ELR (cell line): ENCODE measurements around the gene ZBTB17.

Source experiments
- DNase-seq: peaks from one replicate; pipeline ENCODE4 v3.0.0-alpha.2; 2015; ENCODE audit warnings: low read depth

The ZBTB17 gene

DNA sequence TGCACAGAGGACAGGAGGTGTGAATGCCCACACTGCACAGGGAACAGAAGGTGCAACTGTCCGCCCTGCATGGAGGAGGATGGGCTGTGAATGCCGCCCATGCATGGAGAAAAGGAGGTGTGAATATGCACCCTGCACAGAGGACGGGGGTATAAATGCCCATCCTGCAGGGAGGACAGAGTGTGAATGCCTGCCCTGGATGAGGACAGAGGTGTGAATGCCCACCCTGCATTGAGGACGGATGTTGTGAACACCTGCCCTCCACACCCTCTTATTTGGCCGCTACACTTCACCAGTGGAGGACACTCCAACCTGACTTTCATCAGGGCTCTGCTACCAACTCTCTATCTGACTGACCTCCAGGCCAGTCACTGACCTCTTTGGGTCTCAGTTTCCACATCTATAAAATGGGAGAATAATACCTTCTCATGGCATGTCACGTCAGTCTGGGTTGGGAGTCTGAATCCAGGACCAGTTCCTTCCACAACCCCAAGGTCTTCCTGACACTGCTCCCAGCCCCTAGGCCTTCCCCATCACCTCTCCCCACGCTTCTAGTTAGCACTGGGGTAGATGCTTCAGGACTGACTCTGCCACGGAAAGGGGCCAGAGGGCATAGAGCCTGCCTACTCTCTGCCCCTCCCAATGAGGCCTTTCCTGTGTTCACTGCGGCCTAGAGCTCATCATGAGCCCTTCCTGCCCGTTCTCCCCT, 28.4 kb downstream of the ZBTB17 start:
- no peak for DNase-seq

DNA sequence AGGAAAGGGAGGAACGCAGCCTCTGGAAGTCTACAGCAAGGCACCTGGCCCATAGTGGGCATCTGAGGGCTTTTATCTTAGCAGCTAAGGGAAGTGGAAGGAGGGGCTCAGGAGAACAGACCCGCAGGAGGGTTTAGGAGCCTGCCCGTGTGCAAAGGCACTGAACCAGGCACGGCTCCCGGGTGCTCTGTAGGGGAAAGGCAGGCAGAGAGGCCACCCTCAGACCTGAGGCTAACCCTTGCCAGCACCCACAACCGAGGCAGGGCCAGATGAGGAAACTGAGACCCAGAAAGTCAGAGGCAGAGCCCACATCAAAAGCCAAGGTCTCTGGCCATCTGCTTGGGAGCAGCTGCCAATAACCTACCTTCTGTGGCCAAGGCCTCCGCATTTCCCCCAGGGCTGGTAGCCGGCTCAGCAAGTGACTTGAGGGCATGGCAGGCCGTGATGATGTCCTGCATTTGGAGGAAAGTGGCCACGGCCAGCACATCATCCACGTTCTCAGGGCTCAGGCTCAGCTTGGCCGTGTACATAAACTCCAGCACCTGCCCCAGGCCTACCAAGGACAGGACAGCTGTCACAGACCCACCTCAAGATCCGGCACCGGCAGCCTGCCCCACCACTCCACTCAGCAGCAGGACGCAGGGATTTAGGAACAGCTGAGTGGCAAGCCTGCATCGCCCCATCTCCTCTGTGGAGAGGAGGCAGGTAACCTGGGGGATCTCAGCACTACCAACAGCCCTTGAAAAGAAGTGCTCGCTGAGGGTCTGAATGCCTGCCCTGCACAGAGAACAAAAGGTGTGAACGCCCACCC, 29.1 kb downstream of the ZBTB17 start:
- DNase-seq, result no peak

DNA sequence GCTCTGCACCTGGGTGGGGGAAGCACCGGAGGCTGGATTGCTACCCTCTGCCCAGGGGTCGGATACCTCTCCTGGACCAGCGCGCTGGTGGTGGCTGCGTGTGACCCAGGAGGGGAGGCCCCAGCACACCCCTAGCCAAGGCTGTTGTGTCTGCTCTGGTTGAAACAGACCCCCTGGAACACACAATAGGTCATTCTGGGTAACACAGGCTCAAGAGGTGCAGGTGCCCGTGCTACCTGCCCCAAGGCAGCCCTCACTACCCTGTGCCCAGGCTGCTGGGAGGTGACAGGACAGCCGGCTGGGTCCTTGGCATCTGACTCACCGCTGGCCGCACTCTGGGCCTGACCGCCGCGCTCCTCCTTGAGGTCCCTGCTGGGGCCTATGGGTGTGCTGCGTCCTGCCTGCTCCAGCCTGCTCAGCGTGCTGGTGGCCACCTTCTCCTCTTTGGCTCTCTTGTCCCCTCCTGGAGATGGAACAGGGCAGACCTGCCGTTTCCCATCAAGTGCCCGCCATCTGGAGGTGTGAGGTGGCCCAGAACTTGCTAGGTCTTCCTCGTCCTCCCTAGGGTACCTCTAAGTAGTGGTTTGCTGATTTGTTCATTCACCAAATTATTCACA, 30.0 kb downstream of the ZBTB17 start:
- no peak for DNase-seq

DNA sequence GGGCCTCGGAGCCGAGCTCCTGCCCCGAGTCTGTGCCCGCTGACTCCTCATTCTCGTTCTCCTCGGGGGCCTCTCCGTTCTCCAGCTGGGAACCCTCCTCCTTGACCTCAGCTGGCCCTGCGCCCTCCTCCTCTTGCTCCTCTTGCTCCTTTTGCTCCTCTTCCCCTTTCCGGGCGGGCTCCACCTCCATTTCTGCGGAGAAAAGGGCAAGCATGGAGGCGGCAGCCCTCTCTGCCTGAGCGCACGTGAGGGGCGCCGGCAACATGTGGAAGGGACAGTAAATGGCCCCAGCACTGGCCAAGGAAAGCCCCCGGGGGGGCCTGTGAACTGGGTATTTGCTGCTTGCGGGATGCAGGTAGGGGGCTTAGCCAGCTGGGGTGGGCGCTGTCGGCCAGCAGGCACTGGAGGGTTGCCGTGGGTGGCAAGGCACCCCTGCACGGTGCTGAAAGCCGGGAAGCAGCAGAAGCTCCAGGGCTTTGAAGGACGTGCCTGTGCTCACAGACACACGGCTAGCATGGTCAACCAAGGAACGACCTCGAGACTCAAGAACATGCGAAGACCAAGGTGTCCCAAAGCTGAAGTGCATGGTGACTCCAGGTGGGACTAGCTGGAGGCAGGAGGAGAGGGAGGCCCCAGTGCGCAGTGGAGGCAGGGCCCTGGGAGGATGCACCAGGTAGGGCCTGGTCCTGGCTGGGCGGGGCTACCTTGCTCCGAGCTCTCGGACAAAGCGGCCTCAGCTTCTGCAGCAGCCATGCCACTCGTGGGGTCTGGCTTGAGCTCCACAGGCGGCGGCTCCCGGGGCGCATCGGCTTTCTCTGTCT, 30.7 kb downstream of the ZBTB17 start:
- DNase-seq, result no peak

DNA sequence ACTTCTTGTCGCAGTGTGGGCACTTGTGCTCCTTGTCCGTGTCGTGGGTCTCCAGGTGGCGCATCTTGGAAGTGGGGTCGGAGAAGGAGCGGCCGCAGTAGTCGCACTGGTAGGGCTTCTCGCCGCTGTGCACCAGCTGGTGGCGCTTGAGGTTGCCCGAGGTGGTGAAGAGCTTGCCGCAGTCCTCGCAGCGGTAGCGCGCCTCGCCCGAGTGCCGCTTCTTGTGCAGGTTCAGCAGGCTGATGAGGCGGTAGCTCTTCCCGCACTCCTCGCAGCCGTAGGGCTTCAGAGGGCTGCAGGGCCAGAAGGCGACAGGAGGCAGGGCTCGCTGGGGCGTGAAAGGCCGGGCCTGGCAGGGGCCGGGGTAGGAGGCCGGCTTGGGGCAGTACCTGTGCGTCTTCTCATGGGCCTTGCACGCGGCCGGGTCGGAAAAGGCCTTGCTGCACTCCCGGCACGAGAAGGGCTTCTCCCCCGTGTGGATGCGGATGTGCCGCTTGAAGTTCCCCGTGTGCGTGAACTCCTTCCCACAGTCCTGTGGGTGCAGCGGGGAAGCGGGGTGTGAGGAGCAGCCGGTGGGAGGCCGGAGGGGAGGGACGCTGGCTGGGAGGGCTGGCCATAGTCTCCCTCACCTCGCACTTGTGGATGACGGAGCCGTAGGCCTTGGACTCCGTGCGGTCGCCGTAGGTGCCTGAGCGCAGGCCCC, 31.4 kb downstream of the ZBTB17 start:
- DNase-seq, result no peak

DNA sequence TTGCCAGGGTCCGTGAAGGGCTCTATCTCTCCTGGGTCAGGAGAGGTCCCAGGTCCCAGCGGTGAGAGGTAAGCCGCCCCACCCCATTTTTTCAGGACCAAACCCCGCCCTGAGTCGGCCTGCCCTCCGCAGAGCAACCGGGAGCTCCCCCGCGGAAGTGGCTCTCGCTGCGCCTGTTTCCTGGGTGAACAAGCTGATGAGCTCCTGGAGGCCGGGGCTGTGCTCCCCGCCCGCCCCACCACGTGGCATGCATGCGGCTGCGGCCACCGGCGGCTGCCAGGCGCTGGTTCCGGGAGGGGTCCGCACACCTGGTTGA, 32.0 kb downstream of the ZBTB17 start:
- no peak for DNase-seq

DNA sequence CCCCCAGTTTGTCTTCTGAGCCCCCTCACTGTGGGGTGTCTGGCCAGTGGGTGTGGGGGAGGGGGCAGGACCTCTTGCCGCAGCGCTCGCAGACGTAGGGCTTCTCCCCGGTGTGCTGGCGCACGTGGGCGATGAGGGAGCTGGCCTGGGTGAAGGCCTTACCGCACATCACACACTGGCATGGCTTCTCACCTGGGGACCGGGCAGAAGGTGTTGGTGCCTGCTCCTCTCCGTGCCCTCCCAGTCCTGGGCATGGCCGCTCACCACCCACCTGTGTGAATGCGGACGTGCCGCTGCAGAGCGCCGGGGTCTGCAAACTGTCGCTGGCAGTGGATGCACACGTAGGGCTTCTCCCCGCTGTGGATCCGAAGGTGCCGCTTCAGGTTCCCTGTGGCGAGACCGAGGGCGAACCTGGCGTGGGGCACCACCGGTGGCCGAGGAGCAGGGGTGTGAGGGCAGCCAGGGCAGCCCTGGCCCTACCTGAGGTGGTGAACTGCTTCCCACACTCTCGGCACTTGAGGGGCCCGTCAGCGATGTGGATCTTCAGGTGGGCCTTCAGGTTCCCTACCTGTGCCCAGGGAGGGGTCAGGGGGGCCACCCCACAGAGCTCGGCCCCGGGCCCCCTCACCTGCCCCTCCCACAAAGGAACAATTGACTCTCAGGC, 32.4 kb downstream of the ZBTB17 start:
- no peak for DNase-seq

DNA sequence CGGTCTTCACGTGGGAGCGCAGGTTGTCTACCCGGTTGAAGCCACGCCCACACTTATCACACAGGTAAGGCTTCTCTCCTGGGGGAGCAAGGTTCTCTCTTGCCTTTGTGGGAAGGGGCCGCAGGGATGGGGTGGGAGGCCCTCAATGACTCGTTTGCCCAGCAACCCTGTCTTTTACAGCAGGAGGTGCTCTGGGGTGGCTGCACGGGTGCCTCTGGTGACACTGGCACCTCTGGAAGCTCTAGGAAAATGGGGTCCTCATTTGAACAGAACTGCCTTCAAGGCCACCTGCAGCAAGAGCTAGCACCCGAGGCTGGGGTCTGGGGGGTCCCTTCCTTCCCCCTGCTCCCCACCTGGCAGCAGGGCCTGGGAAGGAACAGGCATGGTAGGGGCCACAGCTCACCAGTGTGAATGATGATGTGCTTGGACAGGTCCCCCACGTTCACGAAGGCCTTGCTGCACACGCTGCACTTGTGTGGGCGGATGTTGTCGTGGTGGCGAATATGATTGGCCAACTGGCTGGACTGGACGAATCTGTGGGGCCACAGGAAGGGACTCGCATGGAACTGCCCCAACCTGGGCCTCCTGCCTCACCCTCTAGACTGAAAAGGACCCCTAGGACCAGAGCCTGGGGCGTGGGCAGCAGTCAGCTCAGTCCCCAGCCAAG, 33.1 kb downstream of the ZBTB17 start:
- no peak for DNase-seq

DNA sequence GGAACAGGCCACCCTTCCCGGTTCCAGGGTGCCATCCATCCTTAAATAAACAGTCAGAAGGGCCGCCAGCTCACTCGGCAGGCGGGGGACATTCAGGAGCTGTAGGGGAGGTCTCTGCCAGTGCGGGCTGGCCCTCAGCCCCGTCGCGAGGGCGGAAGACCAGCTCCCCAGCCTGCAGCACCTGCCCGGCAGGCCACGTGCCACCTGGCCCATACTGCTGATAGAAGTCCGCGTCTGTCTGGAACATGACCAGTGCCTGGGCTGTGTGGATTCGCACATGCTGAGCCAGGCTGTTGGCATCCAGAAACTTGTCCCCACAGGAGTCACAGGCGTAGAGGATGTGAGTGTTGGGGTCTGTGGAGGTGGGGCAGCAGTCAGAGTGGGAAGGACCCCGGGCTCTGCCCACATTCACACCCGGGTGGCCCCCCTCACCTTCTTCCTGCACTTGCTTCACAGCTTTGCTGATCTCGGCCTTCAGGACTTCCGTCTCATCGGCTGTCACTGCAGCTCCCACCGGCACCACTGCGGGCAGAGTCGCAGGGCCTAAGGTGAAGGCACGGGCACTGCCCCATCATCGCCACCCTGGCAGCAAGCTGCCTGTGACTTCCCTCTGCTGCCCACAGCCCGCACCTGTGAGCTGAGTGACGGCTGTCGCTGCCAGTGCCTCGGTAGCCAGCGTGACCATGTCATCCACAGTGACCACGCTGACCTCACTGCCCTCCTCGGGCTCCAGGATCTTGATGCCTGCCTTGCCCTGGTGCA, 33.8 kb downstream of the ZBTB17 start:
- no peak for DNase-seq

DNA sequence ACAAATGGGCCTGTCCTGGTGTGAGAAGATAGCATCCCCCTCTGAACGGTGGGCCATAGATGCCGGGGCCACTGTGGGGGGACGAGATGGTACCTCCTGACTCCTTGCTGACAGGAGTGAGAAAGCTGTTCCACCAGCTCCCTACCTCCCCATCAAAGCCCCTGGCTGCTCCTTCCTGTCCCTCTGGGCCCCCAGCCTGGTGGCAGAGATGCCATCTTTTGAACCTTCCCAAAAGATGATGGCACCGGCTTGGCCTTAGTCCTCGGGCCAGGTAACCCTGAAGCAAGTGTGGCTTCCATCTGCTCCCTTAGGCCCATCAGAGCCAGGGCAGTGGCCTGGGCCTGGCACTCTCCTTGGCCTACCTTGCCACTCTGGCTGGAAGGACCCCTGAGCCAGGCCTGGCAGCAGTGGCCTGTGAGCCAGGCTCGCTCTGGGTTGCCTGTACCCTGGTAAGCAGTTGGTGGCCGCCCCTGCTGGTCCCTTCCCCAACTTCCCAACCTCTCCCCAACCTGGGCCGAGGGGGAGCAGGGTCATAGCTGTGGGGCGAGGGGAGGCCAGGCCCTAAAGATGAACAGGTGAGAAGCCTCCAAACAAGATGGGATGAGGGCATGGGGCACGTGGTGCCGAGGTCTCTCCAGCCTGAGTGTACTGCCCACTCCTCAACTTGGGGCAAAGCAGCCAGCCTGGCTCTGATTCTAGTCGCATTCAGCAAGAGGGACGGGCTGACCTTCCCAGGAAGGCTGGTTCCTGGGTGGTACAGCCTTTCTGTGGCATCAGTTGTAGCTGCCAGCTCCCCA, 34.7 kb downstream of the ZBTB17 start:
- DNase-seq, result no peak

DNA sequence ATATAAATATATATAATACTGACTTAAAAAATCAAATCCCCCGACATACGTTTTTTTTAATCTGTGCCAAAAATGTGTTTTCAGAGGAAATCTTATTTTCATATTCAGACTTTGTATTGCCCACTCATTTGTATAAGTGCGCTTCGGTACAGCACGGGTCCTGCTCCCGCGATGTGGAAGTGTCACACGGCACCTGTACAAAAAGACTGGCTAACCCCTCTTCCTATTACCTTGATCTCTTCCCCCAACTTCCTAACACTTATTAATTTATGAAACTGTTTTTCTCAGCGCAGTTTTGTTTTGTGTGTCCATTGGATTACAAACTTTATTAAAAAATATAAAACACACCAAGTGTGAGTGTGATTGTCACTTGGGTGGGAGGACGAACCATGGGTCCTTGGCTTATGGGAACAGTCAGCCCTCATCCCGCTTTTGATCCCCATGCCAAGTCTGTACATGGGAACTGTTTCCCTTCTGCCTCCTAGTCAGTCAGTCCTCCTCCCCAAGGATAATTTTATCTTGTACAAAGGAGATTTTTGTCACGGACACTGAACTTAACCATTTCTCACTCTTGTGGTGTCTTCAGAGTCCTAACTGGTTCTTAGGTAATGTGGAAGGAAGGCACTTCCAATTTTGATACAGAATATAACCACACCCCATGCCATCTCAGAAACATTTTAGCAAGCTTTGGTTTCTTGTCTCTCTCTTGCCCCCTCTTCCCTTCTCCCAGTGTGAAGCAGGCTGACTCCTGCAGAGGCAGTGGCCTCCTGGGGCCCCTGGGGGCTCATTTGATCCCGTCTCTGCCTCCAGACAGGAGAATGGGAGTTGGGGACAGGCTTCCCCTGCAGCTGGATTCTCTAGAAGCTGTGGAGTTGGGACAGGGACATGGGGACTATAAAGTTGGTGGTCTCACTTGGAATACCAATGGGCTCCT, 35.5 kb downstream of the ZBTB17 start:
- DNase-seq, result no peak

DNA sequence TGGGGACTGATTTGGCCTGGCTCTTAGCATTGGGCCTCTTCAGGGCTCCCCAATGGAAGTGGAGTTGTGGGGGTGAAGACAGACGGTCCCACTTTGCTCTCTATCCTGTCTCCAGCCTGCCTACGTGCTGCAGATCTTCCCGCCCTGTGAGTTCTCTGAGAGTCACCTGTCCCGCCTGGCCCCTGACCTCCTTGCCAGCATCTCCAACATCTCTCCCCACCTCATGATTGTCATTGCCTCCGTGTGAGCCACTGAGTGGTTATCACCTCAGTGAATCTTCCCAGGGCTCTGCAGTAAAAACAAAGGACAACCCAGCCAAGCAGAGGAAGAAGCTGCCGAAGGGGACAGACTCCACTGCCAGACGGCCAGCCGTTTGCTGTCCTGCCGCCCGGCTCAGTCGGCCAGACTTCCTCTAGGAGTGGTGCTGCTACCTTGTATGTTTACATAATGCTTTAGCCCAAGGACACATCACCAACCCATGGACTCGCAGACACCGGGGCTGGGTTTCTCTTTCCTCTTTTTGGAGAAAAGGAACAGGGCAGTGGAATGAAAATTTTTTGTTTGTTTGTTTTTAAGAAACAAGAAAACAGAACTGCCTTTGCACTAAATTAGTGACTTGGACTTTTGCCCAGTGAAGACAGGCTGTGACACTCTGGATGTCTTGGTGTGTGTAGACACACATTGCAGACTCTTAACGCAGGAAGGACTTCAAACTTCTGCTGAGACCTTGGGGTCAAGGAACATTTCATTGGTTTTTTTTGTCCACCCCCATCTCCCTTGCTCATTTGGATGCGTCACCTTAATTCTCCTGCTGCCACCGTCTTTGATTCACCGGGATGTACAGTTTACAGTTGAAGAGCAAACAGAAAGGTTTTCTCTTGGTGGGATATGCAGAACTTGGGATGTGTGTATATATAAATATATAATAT, 36.5 kb downstream of the ZBTB17 start:
- DNase-seq, result peak; percentile 65

DNA sequence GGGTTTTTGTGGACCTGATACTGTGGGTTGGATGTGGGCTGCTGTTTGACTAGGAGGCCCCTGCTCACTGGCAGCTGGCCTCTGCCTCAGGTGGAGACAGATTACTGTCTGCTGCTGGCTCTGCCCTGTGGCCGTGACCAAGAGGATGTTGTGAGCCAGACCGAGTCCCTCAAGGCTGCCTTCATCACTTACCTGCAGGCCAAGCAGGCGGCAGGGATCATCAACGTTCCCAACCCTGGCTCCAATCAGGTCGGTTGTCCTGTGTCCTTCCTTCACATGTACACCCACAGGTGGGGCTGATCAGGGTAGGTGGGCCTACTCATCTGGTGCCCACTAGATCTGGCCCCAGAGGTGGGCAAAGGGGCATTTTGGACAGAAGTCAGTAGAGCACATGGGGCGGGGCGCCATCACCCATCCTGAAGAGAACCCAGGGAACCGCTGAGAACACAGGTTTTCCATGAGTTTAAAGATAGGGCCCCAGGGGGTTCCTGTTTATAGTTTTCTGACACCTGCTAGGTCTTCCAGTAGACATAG, 37.2 kb downstream of the ZBTB17 start:
- DNase-seq, result no peak

DNA sequence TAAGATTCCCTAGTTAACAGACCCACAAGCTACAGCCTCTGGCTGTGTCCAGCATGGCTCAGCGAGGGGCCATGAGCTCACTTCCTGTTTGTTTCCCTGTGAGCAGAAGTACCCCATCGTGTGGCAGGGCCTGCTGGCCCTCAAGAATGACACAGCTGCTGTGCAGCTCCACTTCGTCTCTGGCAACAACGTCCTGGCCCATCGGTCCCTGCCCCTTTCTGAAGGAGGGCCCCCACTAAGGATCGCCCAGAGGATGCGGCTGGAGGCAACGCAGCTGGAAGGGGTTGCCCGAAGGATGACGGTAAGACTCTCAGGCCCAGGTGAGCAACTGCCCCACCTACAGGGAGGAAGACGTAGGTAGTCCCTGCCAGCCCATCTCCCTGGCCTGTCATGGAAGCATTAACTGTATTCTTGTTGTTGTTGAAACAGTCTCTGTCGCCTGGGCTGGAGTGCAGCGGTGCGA, 38.2 kb downstream of the ZBTB17 start:
- peak; percentile 76 for DNase-seq

DNA sequence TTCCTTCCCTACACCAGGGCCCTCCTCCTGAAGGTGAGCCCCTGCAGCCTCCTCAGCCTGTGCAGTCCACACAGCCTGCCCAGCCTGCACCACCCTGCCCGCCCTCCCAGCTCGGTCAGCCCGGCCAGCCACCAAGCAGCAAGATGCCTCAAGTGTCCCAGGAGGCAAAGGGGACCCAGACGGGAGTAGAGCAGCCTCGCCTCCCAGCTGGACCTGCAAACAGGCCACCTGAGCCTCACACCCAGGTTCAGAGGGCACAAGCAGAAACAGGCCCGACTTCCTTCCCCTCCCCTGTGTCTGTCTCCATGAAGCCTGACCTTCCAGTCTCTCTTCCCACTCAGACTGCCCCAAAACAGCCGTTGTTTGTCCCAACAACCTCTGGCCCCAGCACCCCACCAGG, 38.8 kb downstream of the ZBTB17 start:
- DNase-seq, result no peak

DNA sequence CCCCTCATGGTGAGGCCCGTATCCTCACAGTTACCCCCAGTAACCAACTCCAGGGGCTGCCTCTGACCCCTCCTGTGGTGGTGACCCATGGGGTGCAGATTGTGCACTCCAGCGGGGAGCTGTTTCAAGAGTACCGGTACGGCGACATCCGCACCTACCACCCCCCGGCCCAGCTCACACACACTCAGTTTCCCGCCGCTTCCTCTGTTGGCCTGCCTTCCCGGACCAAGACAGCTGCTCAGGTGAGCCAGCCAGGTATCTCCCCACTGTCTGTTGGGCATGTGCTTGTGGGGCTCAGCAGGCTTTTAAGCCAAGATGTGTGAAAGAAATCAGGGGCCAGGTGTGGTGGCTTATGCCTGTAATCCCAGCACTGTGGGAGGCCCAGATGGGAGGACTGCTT, 39.9 kb downstream of the ZBTB17 start:
- no peak for DNase-seq
